K562 (cell line): Measurements from ENCODE around the gene U2AF1L4.

Source experiments
- POLR2A ChIP-seq: fragments of 450-650 bp; conservative IDR thresholded peaks from 2 replicates; pipeline ENCODE4 v1.6.1; 2016
- TBP ChIP-seq: optimal IDR thresholded peaks from 2 replicates; pipeline ENCODE3; 2011; ENCODE audit warnings: low read depth, low read length, improper control_type of control experiment
- TF ChIP-seq, protein P1 (sequence below), 2 experiments: fragments of 450-650 bp in 1 of 2; sonication (generic) in 1 of 2; formaldehyde crosslinking; conservative IDR thresholded peaks; 2 replicates each; pipeline versions ENCODE4 v1.4.0 to v1.8.1; 2020 to 2022; ENCODE audit warnings: mild to moderate bottlenecking in 1 of 2, missing genetic modification reagents in 1 of 2

DNA sequence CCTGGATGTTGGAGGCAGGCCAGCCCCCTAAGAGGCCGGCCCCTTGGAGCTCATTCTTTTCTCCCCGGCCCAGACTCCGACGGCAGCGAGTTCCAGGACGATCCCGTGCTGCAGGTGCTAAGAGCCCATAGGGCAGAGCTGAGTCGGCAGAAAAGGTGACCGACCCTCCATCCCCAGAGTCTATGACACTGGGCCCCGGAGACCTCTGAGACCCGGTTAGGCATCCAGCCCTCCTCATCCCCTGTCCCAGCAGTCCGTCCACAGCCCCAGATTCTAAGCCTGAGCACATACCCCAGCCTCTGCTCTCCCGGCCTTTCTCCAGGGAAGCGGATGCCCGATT, 22.8 kb upstream of the U2AF1L4 start:
- TF ChIP-seq POLR2A (no peak), TBP (no peak)
- TF ChIP-seq, protein P1, sequence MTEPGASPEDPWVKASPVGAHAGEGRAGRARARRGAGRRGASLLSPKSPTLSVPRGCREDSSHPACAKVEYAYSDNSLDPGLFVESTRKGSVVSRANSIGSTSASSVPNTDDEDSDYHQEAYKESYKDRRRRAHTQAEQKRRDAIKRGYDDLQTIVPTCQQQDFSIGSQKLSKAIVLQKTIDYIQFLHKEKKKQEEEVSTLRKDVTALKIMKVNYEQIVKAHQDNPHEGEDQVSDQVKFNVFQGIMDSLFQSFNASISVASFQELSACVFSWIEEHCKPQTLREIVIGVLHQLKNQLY (CRISPR knock-in tag; conservative IDR thresholded peaks at IDR 0.05): no peak
